B cell (primary cell): ENCODE data around the gene NFIC. TPM values are rescaled to one million over a fixed set of nuclear protein-coding genes. Genes with fewer than 3 reads are reported as not detected.
"Not testable (repeated sequence)": the region's sequence is repeated elsewhere in the genome, so short reads cannot be mapped to it uniquely, and the experiment has no call there.

Experiments used
- ATAC-seq: fragments of 200-7000 bp; cut with Tn5 transposase; one replicate; pipeline ENCODE4 v1.10.0; 2021; ENCODE audit warnings: low read depth, mild to moderate bottlenecking, moderate number of reproducible peaks, moderate library complexity
- CTCF ChIA-PET: fragments of 350-600 bp; sonication (Branson Sonifier 250); formaldehyde crosslinking; loops from one replicate; lab custom pipeline; 2021; ENCODE audit warnings: antibody characterized with exemption, inconsistent platforms; lab: Charles Lee
- POLR2A ChIA-PET: fragments of 350-600 bp; sonication (Branson Sonifier 250); formaldehyde crosslinking; loops from one replicate; lab custom pipeline; 2021; ENCODE audit warnings: antibody characterized with exemption; lab: Charles Lee
- DNase-seq: peaks from one replicate; pipeline ENCODE4 v3.0.0; 2013
- H2AFZ ChIP-seq: 2 replicates; pipeline ENCODE4 v1.6.1; 2012; ENCODE audit warnings: mild to moderate bottlenecking, low read depth, low read length; ENCODE audit not compliant: insufficient read depth, poor library complexity, severe bottlenecking
- H3K27ac ChIP-seq, 2 donors: 1 replicate in 1 of 2; 2 replicates in 1 of 2; pipeline ENCODE4 v1.5.1; 2012 to 2013; ENCODE audit warnings: low read length in 2 of 2, mild to moderate bottlenecking in 2 of 2, moderate library complexity in 1 of 2
- H3K27me3 ChIP-seq, 4 experiments: fragments of 200-600 bp in 1 of 4; sonication (generic) in 1 of 4; replicated peaks in 1 of 4; 1 replicate in 2 of 4; 2 replicates in 2 of 4; pipeline versions ENCODE4 v1.6.1 to v1.7.0; 2013 to 2016; ENCODE audit warnings: low read length in 3 of 4, mild to moderate bottlenecking in 2 of 4, mixed read lengths in 1 of 4, moderate library complexity in 1 of 4; ENCODE audit not compliant: insufficient read depth in 4 of 4, control insufficient read depth in 3 of 4; ENCODE audit errors: control extremely low read depth in 1 of 4
- H3K36me3 ChIP-seq, 2 experiments: replicated peaks in 1 of 2; 1 replicate in 1 of 2; 2 replicates in 1 of 2; pipeline versions ENCODE4 v1.6.1 to v1.7.1; 2013; ENCODE audit warnings: low read length in 1 of 2; ENCODE audit not compliant: insufficient read depth in 2 of 2, control insufficient read depth in 1 of 2; ENCODE audit errors: control extremely low read depth in 1 of 2, extremely low read depth in 1 of 2
- H3K4me1 ChIP-seq, 2 donors: fragments of 200-600 bp in 1 of 2; sonication (generic) in 1 of 2; 1 replicate in 1 of 2; 2 replicates in 1 of 2; pipeline versions ENCODE4 v1.5.1 to v1.6.1; 2013 to 2017; ENCODE audit warnings: low read length in 2 of 2; ENCODE audit not compliant: control insufficient read depth in 2 of 2, insufficient read depth in 2 of 2
- H3K4me2 ChIP-seq: replicated peaks from 2 replicates; pipeline ENCODE3; 2012; ENCODE audit warnings: mild to moderate bottlenecking, low read depth, low read length; ENCODE audit not compliant: poor library complexity, severe bottlenecking
- H3K4me3 ChIP-seq, 5 experiments: fragments of 200-600 bp in 1 of 5; sonication (generic) in 1 of 5; 1 replicate in 3 of 5; 2 replicates in 2 of 5; pipeline versions ENCODE4 v1.5.1 to v1.7.0; 2011 to 2016; ENCODE audit warnings: low read length in 4 of 5, mild to moderate bottlenecking in 4 of 5, low read depth in 2 of 5, control low read depth in 1 of 5, moderate library complexity in 1 of 5; ENCODE audit not compliant: insufficient read depth in 1 of 5; ENCODE audit errors: control extremely low read depth in 1 of 5, extremely low read depth in 1 of 5
- H3K79me2 ChIP-seq: fragments of 200-600 bp; sonication (generic); one replicate; pipeline ENCODE4 v1.6.0; 2016; ENCODE audit warnings: low read length; ENCODE audit not compliant: control insufficient read depth, insufficient read depth
- H3K9ac ChIP-seq: fragments of 200-600 bp; sonication (generic); 2 replicates; pipeline ENCODE4 v1.6.1; 2017; ENCODE audit warnings: mild to moderate bottlenecking, low read length, moderate library complexity
- H3K9me3 ChIP-seq, 3 donors: one replicate each; pipeline versions ENCODE4 v1.6.1 to v1.7.1; 2013; ENCODE audit warnings: low read length in 2 of 3; ENCODE audit not compliant: control insufficient read depth in 2 of 3, insufficient read depth in 1 of 3; ENCODE audit errors: control extremely low read depth in 1 of 3
- H4K20me1 ChIP-seq: 2 replicates; pipeline ENCODE4 v1.6.0; 2012; ENCODE audit warnings: mild to moderate bottlenecking, low read length; ENCODE audit not compliant: insufficient read depth, control insufficient read depth, poor library complexity, severe bottlenecking
- H3K27ac Mint-ChIP-seq: one replicate; pipeline ENCODE4 v1.8.0; 2021; ENCODE audit warnings: mixed read lengths
- H3K27me3 Mint-ChIP-seq: one replicate; pipeline ENCODE4 v1.8.0; 2021; ENCODE audit warnings: mixed read lengths
- H3K4me1 Mint-ChIP-seq: one replicate; pipeline ENCODE4 v1.8.0; 2021; ENCODE audit warnings: mixed read lengths
- H3K4me3 Mint-ChIP-seq: one replicate; pipeline ENCODE4 v1.8.0; 2021; ENCODE audit warnings: mixed read lengths
- H3K9me3 Mint-ChIP-seq: one replicate; pipeline ENCODE4 v1.8.0; 2022; ENCODE audit warnings: mixed read lengths; ENCODE audit not compliant: insufficient read depth
- EZH2 ChIP-seq: IDR thresholded peaks from 2 replicates; pipeline ENCODE4 v1.6.1; 2012; ENCODE audit warnings: borderline replicate concordance, low read depth, mild to moderate bottlenecking, moderate library complexity, low read length; ENCODE audit not compliant: insufficient read depth, poor library complexity, severe bottlenecking
- WGBS: methylation state at CpG from one replicate; pipeline ENCODE4 v1.1.5; 2013; ENCODE audit warnings: missing lambda C conversion rate; ENCODE audit not compliant: insufficient coverage; 5-methylcytosine and 5-hydroxymethylcytosine counted together
- intact Hi-C: fragments of 100-400 bp; cut with micrococcal nuclease; formaldehyde crosslinking; loops from one replicate; pipeline ENCODE4 v1.10.0; 2022
- polyA plus RNA-seq: library from polyadenylated mRNA; depleted of rRNA; stranded (reverse); fragments of >200 nt; gene quantifications from 2 replicates; pipeline ENCODE4 v1.2.3, GENCODE V29; 2012
- total RNA-seq, 2 donors: library from RNA; stranded (reverse); fragments of 120-200 nt in 1 of 2; gene quantifications; 1 replicate in 1 of 2; 2 replicates in 1 of 2; pipeline versions ENCODE4 v1.2.3 to v1.2.4, GENCODE V29; 2013 to 2022
- TF ChIP-seq, protein P1 (sequence below): fragments of 200-600 bp; IDR thresholded peaks from one replicate; pipeline ENCODE4 v1.8.0; 2022; ENCODE audit warnings: antibody characterized with exemption, mild to moderate bottlenecking

NFIC gene
- total and polyA plus RNA-seq, 2 donors (not counting 1 experiment from before 2014, with no cell fraction given), result 3.8 to 23.6 TPM

DNA sequence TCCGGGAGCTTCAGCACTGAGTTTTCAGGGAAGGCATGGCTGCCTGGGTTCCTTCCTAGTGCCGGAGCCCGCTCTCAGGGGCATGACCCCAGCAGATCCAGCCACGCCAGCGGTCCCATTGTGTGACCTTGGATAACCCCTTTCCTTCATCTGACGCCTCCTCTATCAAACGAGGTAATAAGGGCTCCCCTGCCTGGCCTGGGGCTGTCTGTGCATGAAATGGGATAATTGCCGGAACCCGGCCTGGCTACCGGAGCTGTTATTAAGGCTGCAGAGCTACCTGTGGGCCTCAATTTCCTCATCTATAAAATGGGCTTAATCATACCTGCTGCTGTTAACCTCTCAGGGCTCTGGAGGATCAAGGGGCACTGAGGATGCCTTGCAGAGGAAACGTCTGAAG lies 18.3 kb upstream of the NFIC start:
- Histone ChIP-seq H3K79me2 (no peaks in the 10 kb centered on the region), H3K9me3 (peaks cover 0 to 5% (median 0%) of the 10 kb centered on the region in 3 donors), H3K4me3 (no peak overlapping the region), H3K4me2 (no peak overlapping the region), H3K4me1 (no peaks in the 10 kb centered on the region), H2AFZ (no peak overlapping the region), H3K27me3 (no peaks in the 10 kb centered on the region), H3K9ac (no peak overlapping the region), H3K27ac (no peak overlapping the region), H4K20me1 (no peaks in the 10 kb centered on the region), H3K36me3 (no peaks in the 10 kb centered on the region)
- ATAC-seq (no peak), DNase-seq (no peak)
- intact Hi-C loops, result no loop called here
- CTCF ChIA-PET, result interaction anchor here (1.1 kb wide), 1 partner anchor 125 kb away, joined by 3 read pairs; no protein-coding TSS in a partner anchor
- H3K27me3 Mint-ChIP-seq, result peaks cover 8% of the 10 kb centered on the region
- POLR2A ChIA-PET, result interaction anchor here (0.8 kb wide), 1 partner anchor 895 kb away, joined by 7 read pairs; no protein-coding TSS in a partner anchor
- no peak overlapping the region for H3K27ac Mint-ChIP-seq
- H3K9me3 Mint-ChIP-seq, result no peaks in the 10 kb centered on the region
- peaks cover 2% of the 10 kb centered on the region for H3K4me1 Mint-ChIP-seq
- TF ChIP-seq, protein P1, sequence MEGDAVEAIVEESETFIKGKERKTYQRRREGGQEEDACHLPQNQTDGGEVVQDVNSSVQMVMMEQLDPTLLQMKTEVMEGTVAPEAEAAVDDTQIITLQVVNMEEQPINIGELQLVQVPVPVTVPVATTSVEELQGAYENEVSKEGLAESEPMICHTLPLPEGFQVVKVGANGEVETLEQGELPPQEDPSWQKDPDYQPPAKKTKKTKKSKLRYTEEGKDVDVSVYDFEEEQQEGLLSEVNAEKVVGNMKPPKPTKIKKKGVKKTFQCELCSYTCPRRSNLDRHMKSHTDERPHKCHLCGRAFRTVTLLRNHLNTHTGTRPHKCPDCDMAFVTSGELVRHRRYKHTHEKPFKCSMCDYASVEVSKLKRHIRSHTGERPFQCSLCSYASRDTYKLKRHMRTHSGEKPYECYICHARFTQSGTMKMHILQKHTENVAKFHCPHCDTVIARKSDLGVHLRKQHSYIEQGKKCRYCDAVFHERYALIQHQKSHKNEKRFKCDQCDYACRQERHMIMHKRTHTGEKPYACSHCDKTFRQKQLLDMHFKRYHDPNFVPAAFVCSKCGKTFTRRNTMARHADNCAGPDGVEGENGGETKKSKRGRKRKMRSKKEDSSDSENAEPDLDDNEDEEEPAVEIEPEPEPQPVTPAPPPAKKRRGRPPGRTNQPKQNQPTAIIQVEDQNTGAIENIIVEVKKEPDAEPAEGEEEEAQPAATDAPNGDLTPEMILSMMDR, result no peak
- no peak for TF ChIP-seq EZH2
- 96% methylated on average over 10 of the region's 11 CpGs for WGBS
- H3K4me3 Mint-ChIP-seq, result no peak overlapping the region

DNA sequence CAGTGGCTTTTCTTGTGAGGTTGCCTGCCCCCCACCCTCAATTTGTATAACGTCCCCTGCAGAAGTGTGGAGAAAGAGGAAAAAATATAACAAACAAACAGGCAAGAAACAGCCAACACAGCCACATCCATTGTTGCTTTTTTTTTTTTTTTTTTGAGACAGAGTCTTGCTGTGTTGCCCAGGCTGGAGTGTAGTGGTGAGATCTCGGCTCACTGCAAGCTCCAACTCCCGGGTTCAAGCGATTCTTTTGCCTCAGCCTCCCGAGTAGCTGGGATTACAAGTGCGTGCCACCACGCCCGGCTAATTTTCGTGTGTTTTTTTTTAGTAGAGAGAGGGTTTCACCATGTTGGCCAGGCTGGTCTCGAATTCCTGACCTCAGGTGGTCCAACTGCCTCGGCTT lies 17.9 kb upstream of the NFIC start:
- H2AFZ ChIP-seq, H3K9me3 ChIP-seq, CTCF ChIA-PET, H3K27ac Mint-ChIP-seq, H3K27me3 ChIP-seq, intact Hi-C loops, H3K27me3 Mint-ChIP-seq, H3K4me1 ChIP-seq, H3K4me2 ChIP-seq, H3K79me2 ChIP-seq, H3K9me3 Mint-ChIP-seq, H3K4me3 Mint-ChIP-seq, H3K36me3 ChIP-seq, ATAC-seq, H3K9ac ChIP-seq, DNase-seq, H3K4me3 ChIP-seq, H3K27ac ChIP-seq, H3K4me1 Mint-ChIP-seq, H4K20me1 ChIP-seq: not testable (repeated sequence)
- WGBS, result 93% methylated on average over 8 of the region's 11 CpGs
- POLR2A ChIA-PET, result interaction anchor here (0.8 kb wide), 1 partner anchor 895 kb away, joined by 7 read pairs; no protein-coding TSS in a partner anchor
